WTC11 (cell line): ENCODE data around the gene TRIM41. TPM values are rescaled to one million over a fixed set of nuclear protein-coding genes. Genes with fewer than 3 reads are reported as not detected.

Experiments used
- ATAC-seq: fragments of 200-7000 bp; cut with Tn5 transposase; 2 replicates; pipeline ENCODE4 v1.10.0; 2021; ENCODE audit warnings: mild to moderate bottlenecking, moderate library complexity
- CTCF ChIA-PET: fragments of 300-600 bp; sonication (Branson Sonifier 250); formaldehyde crosslinking; loops from one replicate; lab custom pipeline; 2021; ENCODE audit warnings: antibody characterized with exemption; lab: Charles Lee
- POLR2A ChIA-PET: fragments of 350-600 bp; sonication (Branson Sonifier 250); formaldehyde crosslinking; loops from one replicate; lab custom pipeline; 2021; ENCODE audit warnings: antibody characterized with exemption; lab: Charles Lee
- DNase-seq: peaks from one replicate; pipeline ENCODE4 v3.0.0; 2021; ENCODE audit warnings: low spot score
- H3K27ac Mint-ChIP-seq: 2 replicates; pipeline ENCODE4 v1.8.0; 2021; ENCODE audit warnings: mixed read lengths
- H3K27me3 Mint-ChIP-seq: 2 replicates; pipeline ENCODE4 v1.8.0; 2021; ENCODE audit warnings: low read depth, mild to moderate bottlenecking, moderate library complexity, mixed read lengths
- H3K36me3 Mint-ChIP-seq: 2 replicates; pipeline ENCODE4 v1.8.0; 2021; ENCODE audit warnings: mixed read lengths
- H3K4me1 Mint-ChIP-seq: 2 replicates; pipeline ENCODE4 v1.8.0; 2022; ENCODE audit warnings: mixed read lengths
- H3K4me3 Mint-ChIP-seq: 2 replicates; pipeline ENCODE4 v1.8.0; 2021; ENCODE audit warnings: mild to moderate bottlenecking, moderate library complexity, mixed read lengths
- H3K9me3 Mint-ChIP-seq: 2 replicates; pipeline ENCODE4 v1.8.0; 2021; ENCODE audit warnings: mixed read lengths
- FOXJ3 ChIP-seq: sonication (generic); formaldehyde crosslinking; IDR thresholded peaks from 2 replicates; pipeline ENCODE4 v1.9.0; 2021; ENCODE audit warnings: missing genetic modification reagents, mild to moderate bottlenecking, borderline replicate concordance
- FOXP1 ChIP-seq: sonication (generic); formaldehyde crosslinking; IDR thresholded peaks from 2 replicates; pipeline ENCODE4 v1.8.0; 2022; ENCODE audit warnings: missing genetic modification reagents, mild to moderate bottlenecking, moderate library complexity, borderline replicate concordance
- GABPB1 ChIP-seq: sonication (generic); formaldehyde crosslinking; IDR thresholded peaks from 2 replicates; pipeline ENCODE4 v1.8.1; 2023; ENCODE audit warnings: mild to moderate bottlenecking, missing genetic modification reagents
- HMGA2 ChIP-seq: fragments of 250-450 bp; sonication (Bioruptor Pico); IDR thresholded peaks from 2 replicates; pipeline ENCODE4 v1.4.0; 2021; ENCODE audit warnings: mild to moderate bottlenecking, moderate library complexity
- MYBL2 ChIP-seq: sonication (generic); formaldehyde crosslinking; IDR thresholded peaks from 2 replicates; pipeline ENCODE4 v1.8.1; 2023; ENCODE audit warnings: mild to moderate bottlenecking, moderate library complexity, missing genetic modification reagents
- NFATC4 ChIP-seq: fragments of 250-450 bp; sonication (Bioruptor Pico); IDR thresholded peaks from 2 replicates; pipeline ENCODE4 v1.9.0; 2021; ENCODE audit warnings: mild to moderate bottlenecking
- RELA ChIP-seq: sonication (generic); formaldehyde crosslinking; IDR thresholded peaks from 2 replicates; pipeline ENCODE4 v1.8.1; 2022; ENCODE audit warnings: missing genetic modification reagents, mild to moderate bottlenecking, borderline replicate concordance
- TCF7 ChIP-seq: sonication (generic); formaldehyde crosslinking; IDR thresholded peaks from 2 replicates; pipeline ENCODE4 v1.8.0; 2022; ENCODE audit warnings: mild to moderate bottlenecking, low read depth, missing genetic modification reagents, moderate library complexity
- ZNF138 ChIP-seq: sonication (generic); formaldehyde crosslinking; conservative IDR thresholded peaks from 2 replicates; pipeline ENCODE4 v1.8.1; 2022; ENCODE audit warnings: mild to moderate bottlenecking, moderate library complexity, missing genetic modification reagents
- ZNF263 ChIP-seq: sonication (generic); formaldehyde crosslinking; IDR thresholded peaks from 2 replicates; pipeline ENCODE4 v1.8.1; 2022; ENCODE audit warnings: low read depth, mild to moderate bottlenecking, moderate library complexity, missing genetic modification reagents
- total RNA-seq: library from RNA; stranded (reverse); gene quantifications from 3 replicates; pipeline ENCODE4 v1.2.3, GENCODE V29; 2021
- TF ChIP-seq, protein P1 (sequence below): sonication (generic); formaldehyde crosslinking; IDR thresholded peaks from 2 replicates; pipeline ENCODE4 v1.8.0; 2022; ENCODE audit warnings: missing genetic modification reagents
- TF ChIP-seq, protein P2 (sequence below): fragments of 250-450 bp; sonication (Bioruptor Pico); IDR thresholded peaks from 2 replicates; pipeline ENCODE4 v1.9.0; 2021; ENCODE audit warnings: moderate library complexity, mild to moderate bottlenecking, inconsistent platforms, borderline replicate concordance
- TF ChIP-seq, protein P3 (sequence below): sonication (generic); formaldehyde crosslinking; IDR thresholded peaks from 2 replicates; pipeline ENCODE4 v1.8.0; 2023; ENCODE audit warnings: missing genetic modification reagents, mild to moderate bottlenecking, borderline replicate concordance
- TF ChIP-seq, protein P4 (sequence below): sonication (generic); formaldehyde crosslinking; IDR thresholded peaks from 2 replicates; pipeline ENCODE4 v1.8.1; 2022; ENCODE audit warnings: mild to moderate bottlenecking, moderate library complexity, missing genetic modification reagents
- TF ChIP-seq, protein P5 (sequence below): sonication (generic); formaldehyde crosslinking; conservative IDR thresholded peaks from 2 replicates; pipeline ENCODE4 v1.8.1; 2023; ENCODE audit warnings: mild to moderate bottlenecking, low read depth, missing genetic modification reagents, moderate library complexity
- TF ChIP-seq, protein P6 (sequence below): sonication (generic); formaldehyde crosslinking; IDR thresholded peaks from 2 replicates; pipeline ENCODE4 v1.8.0; 2022; ENCODE audit warnings: mild to moderate bottlenecking, missing genetic modification reagents
- TF ChIP-seq, protein P7 (sequence below): fragments of 250-450 bp; sonication (Bioruptor Pico); IDR thresholded peaks from 2 replicates; pipeline ENCODE4 v1.9.0; 2021; ENCODE audit warnings: mild to moderate bottlenecking

TRIM41 gene
- total RNA-seq, 1 experiment from 2014 or later = 33.5 TPM

DNA sequence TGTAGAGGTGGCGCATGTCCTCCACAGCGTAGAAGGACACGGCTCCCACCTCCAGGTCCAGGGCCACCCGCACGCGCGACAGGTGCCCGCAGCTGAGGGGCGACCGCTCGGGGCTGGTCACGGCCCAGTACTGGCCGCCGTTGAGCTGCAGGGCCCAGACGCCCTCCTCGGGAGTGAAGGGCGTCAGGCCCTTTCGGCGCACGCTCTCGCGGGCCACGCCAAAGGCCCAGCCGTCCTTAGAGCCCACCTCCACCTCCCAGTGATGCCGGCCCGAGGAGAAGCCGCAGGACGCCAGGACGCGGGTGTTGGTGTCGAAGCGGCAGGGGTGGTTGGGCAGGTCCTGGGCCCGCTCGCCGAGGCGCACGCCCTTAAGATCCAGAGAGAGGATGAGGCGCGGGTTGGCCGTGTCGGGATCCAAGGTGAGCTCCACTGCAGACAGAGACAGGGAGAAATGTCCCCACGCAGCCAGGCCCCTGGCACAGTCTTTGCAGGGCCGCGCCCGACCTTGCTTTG, 27.8 kb upstream of the TRIM41 start:
- CTCF ChIA-PET = interaction anchor here (0.6 to 2.1 kb wide), 4 partner anchors 10 to 422 kb away, joined by 3 to 9 read pairs (median 3); partner anchors contain the start of gene TRIM7
- DNase-seq (peak; percentile 22), ATAC-seq (no peak)
- no peak overlapping the region for H3K4me3 Mint-ChIP-seq
- H3K36me3 Mint-ChIP-seq = 0 out of 2 replicates have a peak, but pooled peaks cover under 1% of the 10 kb centered on the region
- peaks cover 43% of the 10 kb centered on the region for H3K4me1 Mint-ChIP-seq
- H3K27me3 Mint-ChIP-seq = peaks cover 31% of the 10 kb centered on the region
- POLR2A ChIA-PET = no interaction called here
- TF ChIP-seq GABPB1 (CRISPR knock-in tag) (no peak), RELA (no peak), HMGA2 (CRISPR knock-in tag) (no peak), ZNF138 (CRISPR knock-in tag) (no peak), TCF7 (CRISPR knock-in tag) (no peak), FOXP1 (no peak), FOXJ3 (CRISPR knock-in tag) (no peak), NFATC4 (CRISPR knock-in tag) (no peak), ZNF263 (CRISPR knock-in tag) (no peak), MYBL2 (CRISPR knock-in tag) (no peak)
- TF ChIP-seq, protein P1, sequence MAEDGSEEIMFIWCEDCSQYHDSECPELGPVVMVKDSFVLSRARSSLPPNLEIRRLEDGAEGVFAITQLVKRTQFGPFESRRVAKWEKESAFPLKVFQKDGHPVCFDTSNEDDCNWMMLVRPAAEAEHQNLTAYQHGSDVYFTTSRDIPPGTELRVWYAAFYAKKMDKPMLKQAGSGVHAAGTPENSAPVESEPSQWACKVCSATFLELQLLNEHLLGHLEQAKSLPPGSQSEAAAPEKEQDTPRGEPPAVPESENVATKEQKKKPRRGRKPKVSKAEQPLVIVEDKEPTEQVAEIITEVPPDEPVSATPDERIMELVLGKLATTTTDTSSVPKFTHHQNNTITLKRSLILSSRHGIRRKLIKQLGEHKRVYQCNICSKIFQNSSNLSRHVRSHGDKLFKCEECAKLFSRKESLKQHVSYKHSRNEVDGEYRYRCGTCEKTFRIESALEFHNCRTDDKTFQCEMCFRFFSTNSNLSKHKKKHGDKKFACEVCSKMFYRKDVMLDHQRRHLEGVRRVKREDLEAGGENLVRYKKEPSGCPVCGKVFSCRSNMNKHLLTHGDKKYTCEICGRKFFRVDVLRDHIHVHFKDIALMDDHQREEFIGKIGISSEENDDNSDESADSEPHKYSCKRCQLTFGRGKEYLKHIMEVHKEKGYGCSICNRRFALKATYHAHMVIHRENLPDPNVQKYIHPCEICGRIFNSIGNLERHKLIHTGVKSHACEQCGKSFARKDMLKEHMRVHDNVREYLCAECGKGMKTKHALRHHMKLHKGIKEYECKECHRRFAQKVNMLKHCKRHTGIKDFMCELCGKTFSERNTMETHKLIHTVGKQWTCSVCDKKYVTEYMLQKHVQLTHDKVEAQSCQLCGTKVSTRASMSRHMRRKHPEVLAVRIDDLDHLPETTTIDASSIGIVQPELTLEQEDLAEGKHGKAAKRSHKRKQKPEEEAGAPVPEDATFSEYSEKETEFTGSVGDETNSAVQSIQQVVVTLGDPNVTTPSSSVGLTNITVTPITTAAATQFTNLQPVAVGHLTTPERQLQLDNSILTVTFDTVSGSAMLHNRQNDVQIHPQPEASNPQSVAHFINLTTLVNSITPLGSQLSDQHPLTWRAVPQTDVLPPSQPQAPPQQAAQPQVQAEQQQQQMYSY (CRISPR knock-in tag) = no peak
- TF ChIP-seq, protein P2, sequence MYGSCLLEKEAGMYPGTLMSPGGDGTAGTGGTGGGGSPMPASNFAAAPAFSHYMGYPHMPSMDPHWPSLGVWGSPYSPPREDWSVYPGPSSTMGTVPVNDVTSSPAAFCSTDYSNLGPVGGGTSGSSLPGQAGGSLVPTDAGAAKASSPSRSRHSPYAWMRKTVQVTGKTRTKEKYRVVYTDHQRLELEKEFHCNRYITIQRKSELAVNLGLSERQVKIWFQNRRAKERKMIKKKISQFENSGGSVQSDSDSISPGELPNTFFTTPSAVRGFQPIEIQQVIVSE (CRISPR knock-in tag) = no peak
- TF ChIP-seq, protein P3, sequence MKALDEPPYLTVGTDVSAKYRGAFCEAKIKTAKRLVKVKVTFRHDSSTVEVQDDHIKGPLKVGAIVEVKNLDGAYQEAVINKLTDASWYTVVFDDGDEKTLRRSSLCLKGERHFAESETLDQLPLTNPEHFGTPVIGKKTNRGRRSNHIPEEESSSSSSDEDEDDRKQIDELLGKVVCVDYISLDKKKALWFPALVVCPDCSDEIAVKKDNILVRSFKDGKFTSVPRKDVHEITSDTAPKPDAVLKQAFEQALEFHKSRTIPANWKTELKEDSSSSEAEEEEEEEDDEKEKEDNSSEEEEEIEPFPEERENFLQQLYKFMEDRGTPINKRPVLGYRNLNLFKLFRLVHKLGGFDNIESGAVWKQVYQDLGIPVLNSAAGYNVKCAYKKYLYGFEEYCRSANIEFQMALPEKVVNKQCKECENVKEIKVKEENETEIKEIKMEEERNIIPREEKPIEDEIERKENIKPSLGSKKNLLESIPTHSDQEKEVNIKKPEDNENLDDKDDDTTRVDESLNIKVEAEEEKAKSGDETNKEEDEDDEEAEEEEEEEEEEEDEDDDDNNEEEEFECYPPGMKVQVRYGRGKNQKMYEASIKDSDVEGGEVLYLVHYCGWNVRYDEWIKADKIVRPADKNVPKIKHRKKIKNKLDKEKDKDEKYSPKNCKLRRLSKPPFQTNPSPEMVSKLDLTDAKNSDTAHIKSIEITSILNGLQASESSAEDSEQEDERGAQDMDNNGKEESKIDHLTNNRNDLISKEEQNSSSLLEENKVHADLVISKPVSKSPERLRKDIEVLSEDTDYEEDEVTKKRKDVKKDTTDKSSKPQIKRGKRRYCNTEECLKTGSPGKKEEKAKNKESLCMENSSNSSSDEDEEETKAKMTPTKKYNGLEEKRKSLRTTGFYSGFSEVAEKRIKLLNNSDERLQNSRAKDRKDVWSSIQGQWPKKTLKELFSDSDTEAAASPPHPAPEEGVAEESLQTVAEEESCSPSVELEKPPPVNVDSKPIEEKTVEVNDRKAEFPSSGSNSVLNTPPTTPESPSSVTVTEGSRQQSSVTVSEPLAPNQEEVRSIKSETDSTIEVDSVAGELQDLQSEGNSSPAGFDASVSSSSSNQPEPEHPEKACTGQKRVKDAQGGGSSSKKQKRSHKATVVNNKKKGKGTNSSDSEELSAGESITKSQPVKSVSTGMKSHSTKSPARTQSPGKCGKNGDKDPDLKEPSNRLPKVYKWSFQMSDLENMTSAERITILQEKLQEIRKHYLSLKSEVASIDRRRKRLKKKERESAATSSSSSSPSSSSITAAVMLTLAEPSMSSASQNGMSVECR = no peak
- TF ChIP-seq, protein P4, sequence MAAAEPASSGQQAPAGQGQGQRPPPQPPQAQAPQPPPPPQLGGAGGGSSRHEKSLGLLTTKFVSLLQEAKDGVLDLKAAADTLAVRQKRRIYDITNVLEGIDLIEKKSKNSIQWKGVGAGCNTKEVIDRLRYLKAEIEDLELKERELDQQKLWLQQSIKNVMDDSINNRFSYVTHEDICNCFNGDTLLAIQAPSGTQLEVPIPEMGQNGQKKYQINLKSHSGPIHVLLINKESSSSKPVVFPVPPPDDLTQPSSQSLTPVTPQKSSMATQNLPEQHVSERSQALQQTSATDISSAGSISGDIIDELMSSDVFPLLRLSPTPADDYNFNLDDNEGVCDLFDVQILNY (CRISPR knock-in tag) = no peak
- TF ChIP-seq, protein P5, sequence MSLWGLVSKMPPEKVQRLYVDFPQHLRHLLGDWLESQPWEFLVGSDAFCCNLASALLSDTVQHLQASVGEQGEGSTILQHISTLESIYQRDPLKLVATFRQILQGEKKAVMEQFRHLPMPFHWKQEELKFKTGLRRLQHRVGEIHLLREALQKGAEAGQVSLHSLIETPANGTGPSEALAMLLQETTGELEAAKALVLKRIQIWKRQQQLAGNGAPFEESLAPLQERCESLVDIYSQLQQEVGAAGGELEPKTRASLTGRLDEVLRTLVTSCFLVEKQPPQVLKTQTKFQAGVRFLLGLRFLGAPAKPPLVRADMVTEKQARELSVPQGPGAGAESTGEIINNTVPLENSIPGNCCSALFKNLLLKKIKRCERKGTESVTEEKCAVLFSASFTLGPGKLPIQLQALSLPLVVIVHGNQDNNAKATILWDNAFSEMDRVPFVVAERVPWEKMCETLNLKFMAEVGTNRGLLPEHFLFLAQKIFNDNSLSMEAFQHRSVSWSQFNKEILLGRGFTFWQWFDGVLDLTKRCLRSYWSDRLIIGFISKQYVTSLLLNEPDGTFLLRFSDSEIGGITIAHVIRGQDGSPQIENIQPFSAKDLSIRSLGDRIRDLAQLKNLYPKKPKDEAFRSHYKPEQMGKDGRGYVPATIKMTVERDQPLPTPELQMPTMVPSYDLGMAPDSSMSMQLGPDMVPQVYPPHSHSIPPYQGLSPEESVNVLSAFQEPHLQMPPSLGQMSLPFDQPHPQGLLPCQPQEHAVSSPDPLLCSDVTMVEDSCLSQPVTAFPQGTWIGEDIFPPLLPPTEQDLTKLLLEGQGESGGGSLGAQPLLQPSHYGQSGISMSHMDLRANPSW (CRISPR knock-in tag) = no peak
- TF ChIP-seq, protein P6, sequence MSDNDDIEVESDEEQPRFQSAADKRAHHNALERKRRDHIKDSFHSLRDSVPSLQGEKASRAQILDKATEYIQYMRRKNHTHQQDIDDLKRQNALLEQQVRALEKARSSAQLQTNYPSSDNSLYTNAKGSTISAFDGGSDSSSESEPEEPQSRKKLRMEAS (CRISPR knock-in tag) = no peak
- TF ChIP-seq, protein P7, sequence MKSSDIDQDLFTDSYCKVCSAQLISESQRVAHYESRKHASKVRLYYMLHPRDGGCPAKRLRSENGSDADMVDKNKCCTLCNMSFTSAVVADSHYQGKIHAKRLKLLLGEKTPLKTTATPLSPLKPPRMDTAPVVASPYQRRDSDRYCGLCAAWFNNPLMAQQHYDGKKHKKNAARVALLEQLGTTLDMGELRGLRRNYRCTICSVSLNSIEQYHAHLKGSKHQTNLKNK (CRISPR knock-in tag) = no peak
- TF ChIP-seq, all 79 proteins: peak for 0
- no peaks in the 10 kb centered on the region for H3K9me3 Mint-ChIP-seq
- H3K27ac Mint-ChIP-seq = no peak overlapping the region
